ENCODE results near the gene SSBP3. TPM values are rescaled to one million over a fixed set of nuclear protein-coding genes. Genes with fewer than 3 reads are reported as not detected.

The SSBP3 gene
- total and polyA plus RNA-seq, 2 of the 13 experiments (the other 11 are each of a cell fraction or from before 2014, with no cell fraction given) = 8.5 to 17.6 TPM

DNA sequence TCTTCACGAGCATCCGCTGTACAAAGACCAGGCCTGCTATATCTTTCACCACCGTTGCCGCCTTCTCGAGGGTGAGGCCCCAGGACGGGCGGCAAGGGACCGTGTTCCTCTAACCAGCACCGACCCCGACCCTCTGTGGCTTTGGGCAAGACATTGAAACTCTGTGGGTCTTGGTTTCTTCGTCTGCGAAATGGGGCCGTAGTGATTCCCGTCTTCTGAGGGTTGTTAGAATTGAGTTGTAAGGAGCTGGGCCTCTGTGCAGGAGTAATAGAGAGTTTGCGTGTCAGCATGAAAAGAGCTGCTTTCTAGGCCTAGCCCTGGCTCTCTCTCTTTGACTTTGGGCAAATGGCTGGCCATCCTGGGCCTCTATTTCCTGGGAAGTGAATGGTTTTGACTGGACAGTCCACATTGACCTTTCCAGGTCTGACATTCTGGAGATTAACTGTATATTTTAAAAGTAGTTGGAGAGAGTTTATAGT is 205.6 kb downstream of the SSBP3 start (continued):
- TF ChIP-seq HMGXB4 (CRISPR knock-in tag; IDR thresholded peaks at IDR 0.05; ENCODE audit: borderline replicate concordance in 1 of 2, low read depth in 1 of 2) (no peak), JUN (CRISPR knock-in tag; IDR thresholded peaks at IDR 0.05) (0 out of 2 replicates have a peak, but pooled peaks have one; percentile 9), ZFY (CRISPR knock-in tag; IDR thresholded peaks at IDR 0.05) (peak; percentile 1; the same call in 1 of the 2 replicates), ZNF770 (CRISPR knock-in tag; IDR thresholded peaks at IDR 0.05) (peak; percentile 49; the same call in 1 of the 2 replicates), ZNF607 (CRISPR knock-in tag; IDR thresholded peaks at IDR 0.05; ENCODE audit: borderline replicate concordance) (no peak), ZBTB34 (CRISPR knock-in tag; IDR thresholded peaks at IDR 0.05) (no peak), ZSCAN21 (CRISPR knock-in tag; IDR thresholded peaks at IDR 0.05; ENCODE audit: borderline replicate concordance) (no peak), TSC22D2 (CRISPR knock-in tag; IDR thresholded peaks at IDR 0.05; ENCODE audit: borderline replicate concordance) (no peak), PHF5A (CRISPR knock-in tag; IDR thresholded peaks at IDR 0.05; ENCODE audit: low read depth, unreplicated experiment) (no peak), ZMYM4 (CRISPR knock-in tag; IDR thresholded peaks at IDR 0.05) (no peak)
- TF ChIP-seq, protein P1, sequence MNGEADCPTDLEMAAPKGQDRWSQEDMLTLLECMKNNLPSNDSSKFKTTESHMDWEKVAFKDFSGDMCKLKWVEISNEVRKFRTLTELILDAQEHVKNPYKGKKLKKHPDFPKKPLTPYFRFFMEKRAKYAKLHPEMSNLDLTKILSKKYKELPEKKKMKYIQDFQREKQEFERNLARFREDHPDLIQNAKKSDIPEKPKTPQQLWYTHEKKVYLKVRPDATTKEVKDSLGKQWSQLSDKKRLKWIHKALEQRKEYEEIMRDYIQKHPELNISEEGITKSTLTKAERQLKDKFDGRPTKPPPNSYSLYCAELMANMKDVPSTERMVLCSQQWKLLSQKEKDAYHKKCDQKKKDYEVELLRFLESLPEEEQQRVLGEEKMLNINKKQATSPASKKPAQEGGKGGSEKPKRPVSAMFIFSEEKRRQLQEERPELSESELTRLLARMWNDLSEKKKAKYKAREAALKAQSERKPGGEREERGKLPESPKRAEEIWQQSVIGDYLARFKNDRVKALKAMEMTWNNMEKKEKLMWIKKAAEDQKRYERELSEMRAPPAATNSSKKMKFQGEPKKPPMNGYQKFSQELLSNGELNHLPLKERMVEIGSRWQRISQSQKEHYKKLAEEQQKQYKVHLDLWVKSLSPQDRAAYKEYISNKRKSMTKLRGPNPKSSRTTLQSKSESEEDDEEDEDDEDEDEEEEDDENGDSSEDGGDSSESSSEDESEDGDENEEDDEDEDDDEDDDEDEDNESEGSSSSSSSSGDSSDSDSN (CRISPR knock-in tag; IDR thresholded peaks at IDR 0.05) = peak; percentile 11; the same call in 1 of the 2 replicates
- TF ChIP-seq, protein P2, sequence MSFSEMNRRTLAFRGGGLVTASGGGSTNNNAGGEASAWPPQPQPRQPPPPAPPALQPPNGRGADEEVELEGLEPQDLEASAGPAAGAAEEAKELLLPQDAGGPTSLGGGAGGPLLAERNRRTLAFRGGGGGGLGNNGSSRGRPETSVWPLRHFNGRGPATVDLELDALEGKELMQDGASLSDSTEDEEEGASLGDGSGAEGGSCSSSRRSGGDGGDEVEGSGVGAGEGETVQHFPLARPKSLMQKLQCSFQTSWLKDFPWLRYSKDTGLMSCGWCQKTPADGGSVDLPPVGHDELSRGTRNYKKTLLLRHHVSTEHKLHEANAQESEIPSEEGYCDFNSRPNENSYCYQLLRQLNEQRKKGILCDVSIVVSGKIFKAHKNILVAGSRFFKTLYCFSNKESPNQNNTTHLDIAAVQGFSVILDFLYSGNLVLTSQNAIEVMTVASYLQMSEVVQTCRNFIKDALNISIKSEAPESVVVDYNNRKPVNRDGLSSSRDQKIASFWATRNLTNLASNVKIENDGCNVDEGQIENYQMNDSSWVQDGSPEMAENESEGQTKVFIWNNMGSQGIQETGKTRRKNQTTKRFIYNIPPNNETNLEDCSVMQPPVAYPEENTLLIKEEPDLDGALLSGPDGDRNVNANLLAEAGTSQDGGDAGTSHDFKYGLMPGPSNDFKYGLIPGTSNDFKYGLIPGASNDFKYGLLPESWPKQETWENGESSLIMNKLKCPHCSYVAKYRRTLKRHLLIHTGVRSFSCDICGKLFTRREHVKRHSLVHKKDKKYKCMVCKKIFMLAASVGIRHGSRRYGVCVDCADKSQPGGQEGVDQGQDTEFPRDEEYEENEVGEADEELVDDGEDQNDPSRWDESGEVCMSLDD (CRISPR knock-in tag; IDR thresholded peaks at IDR 0.05; ENCODE audit: borderline replicate concordance) = 0 out of 2 replicates have a peak, but pooled peaks have one; percentile 14
